Bronchial epithelial cell (primary cell): ENCODE measurements around the gene RUNX2. TPM values are rescaled to one million over a fixed set of nuclear protein-coding genes. Genes with fewer than 3 reads are reported as not detected.

Experiments used
- DNase-seq: peaks from one replicate; pipeline ENCODE4 v3.0.0-alpha.2; 2010; ENCODE audit warnings: low read depth
- FAIRE-seq: peaks from 2 replicates; lab custom pipeline; 2011; peaks lifted over from hg19 to GRCh38; lab: Jason Lieb, UNC
- H3K27me3 ChIP-seq: 2 replicates; pipeline ENCODE4 v1.5.1; 2011; ENCODE audit warnings: low read length; ENCODE audit not compliant: control insufficient read depth, insufficient read depth
- H3K36me3 ChIP-seq: 2 replicates; pipeline ENCODE4 v1.5.1; 2011; ENCODE audit warnings: low read length; ENCODE audit not compliant: control insufficient read depth, insufficient read depth
- H3K4me3 ChIP-seq: 2 replicates; pipeline ENCODE4 v1.5.1; 2011; ENCODE audit warnings: mild to moderate bottlenecking, low read depth, low read length, control low read depth
- total RNA-seq: library from RNA; depleted of rRNA; stranded (reverse); fragments of >200 nt; gene quantifications from 2 replicates; pipeline ENCODE4 v1.2.1, GENCODE V29; 2014
- TF ChIP-seq, protein P1 (sequence below): IDR thresholded peaks from 2 replicates; pipeline ENCODE4 v1.5.1; 2011; ENCODE audit warnings: mild to moderate bottlenecking, moderate library complexity, low read length, control low read depth, inconsistent platforms; ENCODE audit not compliant: insufficient read depth, severe bottlenecking

Gene RUNX2
- total RNA-seq, 1 donor from 2014 or later: 0.79 TPM

GRCh38 chr6:45504947-45505346, 176.8 kb downstream of the RUNX2 start:
- no peaks in the 10 kb centered on the region for H3K36me3 ChIP-seq
- TF ChIP-seq, protein P1, sequence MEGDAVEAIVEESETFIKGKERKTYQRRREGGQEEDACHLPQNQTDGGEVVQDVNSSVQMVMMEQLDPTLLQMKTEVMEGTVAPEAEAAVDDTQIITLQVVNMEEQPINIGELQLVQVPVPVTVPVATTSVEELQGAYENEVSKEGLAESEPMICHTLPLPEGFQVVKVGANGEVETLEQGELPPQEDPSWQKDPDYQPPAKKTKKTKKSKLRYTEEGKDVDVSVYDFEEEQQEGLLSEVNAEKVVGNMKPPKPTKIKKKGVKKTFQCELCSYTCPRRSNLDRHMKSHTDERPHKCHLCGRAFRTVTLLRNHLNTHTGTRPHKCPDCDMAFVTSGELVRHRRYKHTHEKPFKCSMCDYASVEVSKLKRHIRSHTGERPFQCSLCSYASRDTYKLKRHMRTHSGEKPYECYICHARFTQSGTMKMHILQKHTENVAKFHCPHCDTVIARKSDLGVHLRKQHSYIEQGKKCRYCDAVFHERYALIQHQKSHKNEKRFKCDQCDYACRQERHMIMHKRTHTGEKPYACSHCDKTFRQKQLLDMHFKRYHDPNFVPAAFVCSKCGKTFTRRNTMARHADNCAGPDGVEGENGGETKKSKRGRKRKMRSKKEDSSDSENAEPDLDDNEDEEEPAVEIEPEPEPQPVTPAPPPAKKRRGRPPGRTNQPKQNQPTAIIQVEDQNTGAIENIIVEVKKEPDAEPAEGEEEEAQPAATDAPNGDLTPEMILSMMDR: no peak
- DNase-seq (peak; percentile 98), FAIRE-seq (peak; percentile 91)
- H3K4me3 ChIP-seq: no peak overlapping the region
- no peaks in the 10 kb centered on the region for H3K27me3 ChIP-seq

- TF ChIP-seq, protein P1: no peak
- no peak for FAIRE-seq
These were observed 177.3 kb downstream of the RUNX2 start for GRCh38 chr6:45505470-45505869.

GRCh38 chr6:45507186-45507585, 179.1 kb downstream of the RUNX2 start:
- Histone ChIP-seq H3K36me3 (no peaks in the 10 kb centered on the region), H3K27me3 (no peaks in the 10 kb centered on the region), H3K4me3 (no peak overlapping the region)
- FAIRE-seq (no peak), DNase-seq (peak; percentile 92)
- TF ChIP-seq, protein P1: no peak

More at GRCh38 chr6:45505470-45505869, 177.3 kb downstream of the RUNX2 start:
- no peaks in the 10 kb centered on the region for H3K36me3 ChIP-seq
- no peaks in the 10 kb centered on the region for H3K27me3 ChIP-seq
- DNase-seq: no peak
- H3K4me3 ChIP-seq: no peak overlapping the region

GRCh38 chr6:45509426-45509825, 181.3 kb downstream of the RUNX2 start:
- FAIRE-seq (no peak), DNase-seq (no peak)
- no peak overlapping the region for H3K4me3 ChIP-seq
- no peaks in the 10 kb centered on the region for H3K27me3 ChIP-seq
- H3K36me3 ChIP-seq: no peaks in the 10 kb centered on the region
- TF ChIP-seq, protein P1: no peak

DNA sequence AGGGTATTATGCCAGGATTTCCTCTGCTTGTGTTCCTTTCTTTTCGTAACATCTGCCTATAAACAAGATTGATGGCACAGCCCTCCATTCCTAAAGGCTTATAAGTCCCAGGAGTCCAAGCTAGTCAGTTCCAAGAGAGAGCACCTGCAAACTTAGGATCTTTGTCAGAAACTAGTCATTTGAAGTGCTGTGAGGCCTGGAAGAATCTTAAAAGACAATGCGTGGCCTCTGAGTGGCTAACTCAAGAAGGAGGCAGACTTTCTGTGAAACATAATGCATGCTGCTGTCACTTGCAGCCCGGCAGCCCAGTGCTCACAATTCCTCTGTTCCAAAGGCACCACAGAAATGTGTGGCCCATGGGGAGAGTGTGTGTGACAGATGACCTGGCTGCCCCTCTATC, 184.6 kb downstream of the RUNX2 start:
- DNase-seq: no peak

More for the DNA sequence above, 184.6 kb downstream of the RUNX2 start:
- no peaks in the 10 kb centered on the region for H3K27me3 ChIP-seq
- no peaks in the 10 kb centered on the region for H3K36me3 ChIP-seq
- H3K4me3 ChIP-seq: no peak overlapping the region
- no peak for FAIRE-seq
- TF ChIP-seq, protein P1: no peak
